Liver (tissue), 9 donors: Measurements from ENCODE around the gene SLC37A4. TPM values are rescaled to one million over a fixed set of nuclear protein-coding genes. Genes with fewer than 3 reads are reported as not detected.
A peak's percentile ranks its signal among the peaks of the same experiment; 100 is the strongest.

Experiments used
- DNase-seq: peaks from one replicate; pipeline ENCODE4 v3.0.0-alpha.2; 2017; ENCODE audit warnings: low spot score
- H3K27ac ChIP-seq, 2 donors: one replicate each; pipeline ENCODE4 v1.7.0; 2013; ENCODE audit warnings: inconsistent platforms in 2 of 2, low read length in 2 of 2, control low read depth in 1 of 2, low read depth in 1 of 2, mild to moderate bottlenecking in 1 of 2
- H3K27me3 ChIP-seq, 4 donors: one replicate each; pipeline versions ENCODE4 v1.6.1 to v1.7.0; 2013; ENCODE audit warnings: low read length in 3 of 4, inconsistent platforms in 1 of 4, mild to moderate bottlenecking in 1 of 4, moderate library complexity in 1 of 4; ENCODE audit not compliant: control insufficient read depth in 4 of 4, insufficient read depth in 4 of 4
- H3K36me3 ChIP-seq, 4 donors: one replicate each; pipeline versions ENCODE4 v1.6.1 to v1.7.0; 2013; ENCODE audit warnings: low read length in 3 of 4, mild to moderate bottlenecking in 3 of 4, low read depth in 1 of 4, moderate library complexity in 1 of 4; ENCODE audit not compliant: control insufficient read depth in 4 of 4, insufficient read depth in 3 of 4
- H3K4me1 ChIP-seq, 4 donors: one replicate each; pipeline versions ENCODE4 v1.6.1 to v1.7.0; 2013; ENCODE audit warnings: low read length in 3 of 4, mild to moderate bottlenecking in 3 of 4, moderate library complexity in 1 of 4; ENCODE audit not compliant: control insufficient read depth in 4 of 4, insufficient read depth in 4 of 4
- H3K4me3 ChIP-seq, 3 donors: one replicate each; pipeline versions ENCODE4 v1.6.1 to v1.7.0; 2013; ENCODE audit warnings: low read length in 3 of 3, control low read depth in 1 of 3, low read depth in 1 of 3, mild to moderate bottlenecking in 1 of 3
- H3K9ac ChIP-seq, 2 donors: one replicate each; pipeline ENCODE4 v1.7.0; 2013; ENCODE audit warnings: low read length in 2 of 2, mild to moderate bottlenecking in 2 of 2, moderate library complexity in 2 of 2, control low read depth in 1 of 2, low read depth in 1 of 2
- H3K9me3 ChIP-seq, 4 donors: one replicate each; pipeline versions ENCODE4 v1.6.1 to v1.7.0; 2013; ENCODE audit warnings: low read length in 3 of 4; ENCODE audit not compliant: control insufficient read depth in 4 of 4
- ATF3 ChIP-seq: IDR thresholded peaks from 2 replicates; pipeline ENCODE4 v1.6.1; 2016; ENCODE audit warnings: antibody characterized with exemption
- EGR1 ChIP-seq, 2 donors: IDR thresholded peaks; 2 replicates each; pipeline ENCODE4 v1.6.1; 2016 to 2018; ENCODE audit warnings: antibody characterized with exemption in 2 of 2, low read depth in 2 of 2
- FOXA1 ChIP-seq: IDR thresholded peaks from 2 replicates; pipeline ENCODE4 v1.6.1; 2016; ENCODE audit warnings: antibody characterized with exemption
- FOXA2 ChIP-seq: IDR thresholded peaks from 2 replicates; pipeline ENCODE4 v1.6.1; 2016; ENCODE audit warnings: antibody characterized with exemption
- GABPA ChIP-seq, 2 donors: IDR thresholded peaks in 1 of 2; conservative IDR thresholded peaks in 1 of 2; 2 replicates each; pipeline ENCODE4 v1.6.1; 2016; ENCODE audit warnings: antibody characterized with exemption in 2 of 2, mild to moderate bottlenecking in 1 of 2, moderate library complexity in 1 of 2
- HNF4A ChIP-seq, 2 donors: conservative IDR thresholded peaks; 2 replicates each; pipeline ENCODE4 v1.6.1; 2016; ENCODE audit warnings: antibody characterized with exemption in 2 of 2, mild to moderate bottlenecking in 2 of 2
- HNF4G ChIP-seq: IDR thresholded peaks from 2 replicates; pipeline ENCODE4 v1.6.1; 2016; ENCODE audit warnings: antibody characterized with exemption
- JUND ChIP-seq, 2 donors: IDR thresholded peaks; 2 replicates each; pipeline ENCODE4 v1.6.1; 2016; ENCODE audit warnings: antibody characterized with exemption in 2 of 2
- MAX ChIP-seq: IDR thresholded peaks from 2 replicates; pipeline ENCODE4 v1.6.1; 2016; ENCODE audit warnings: antibody characterized with exemption
- NR2F2 ChIP-seq: IDR thresholded peaks from 2 replicates; pipeline ENCODE4 v1.6.1; 2016; ENCODE audit warnings: antibody characterized with exemption
- RAD21 ChIP-seq, 2 donors: IDR thresholded peaks; 2 replicates each; pipeline ENCODE4 v1.6.1; 2016; ENCODE audit warnings: antibody characterized with exemption in 2 of 2, mild to moderate bottlenecking in 2 of 2
- REST ChIP-seq: IDR thresholded peaks from 2 replicates; pipeline ENCODE4 v1.6.1; 2016; ENCODE audit warnings: antibody characterized with exemption, mild to moderate bottlenecking
- RXRA ChIP-seq, 2 donors: IDR thresholded peaks; 2 replicates each; pipeline ENCODE4 v1.6.1; 2017 to 2018; ENCODE audit warnings: antibody characterized with exemption in 2 of 2, mild to moderate bottlenecking in 1 of 2
- SP1 ChIP-seq: IDR thresholded peaks from 2 replicates; pipeline ENCODE4 v1.6.1; 2018; ENCODE audit warnings: antibody characterized with exemption, mild to moderate bottlenecking
- TAF1 ChIP-seq: conservative IDR thresholded peaks from 2 replicates; pipeline ENCODE4 v1.6.1; 2016; ENCODE audit warnings: antibody characterized with exemption, mild to moderate bottlenecking
- YY1 ChIP-seq: IDR thresholded peaks from 2 replicates; pipeline ENCODE4 v1.6.1; 2016; ENCODE audit warnings: antibody characterized with exemption, mild to moderate bottlenecking
- ZBTB33 ChIP-seq: IDR thresholded peaks from 2 replicates; pipeline ENCODE4 v1.6.1; 2016; ENCODE audit warnings: antibody characterized with exemption
- WGBS: extraction: QIAGEN DNeasy Blood & Tissue Kit; methylation state at CpG from one replicate; pipeline ENCODE4 v1.1.7; 2013; 5-methylcytosine and 5-hydroxymethylcytosine counted together
- polyA plus RNA-seq, 2 donors: library from polyadenylated mRNA; stranded (reverse) in 1 of 2; unstranded in 1 of 2; fragments of 200-250 nt in 1 of 2; fragments of >200 nt in 1 of 2; fragmentation: Nextera tagmentation in 1 of 2; extraction: Ambion mirVana in 1 of 2; gene quantifications; one replicate each; pipeline versions ENCODE4 v1.2.1 to v1.2.3, GENCODE V29; 2013 to 2015
- total RNA-seq, 2 donors: library from RNA; depleted of rRNA; stranded (reverse); fragments of >200 nt; gene quantifications; one replicate each; pipeline ENCODE4 v1.2.3, GENCODE V29; 2014
- donor health status: healthy.
- donor health status: healthy.
- donor health status: healthy.
- donor health status: healthy.
- donor health status: healthy.

The SLC37A4 gene
- total and polyA plus RNA-seq, 4 donors, result 62.7 to 184 (median 96.3) TPM

- Histone ChIP-seq H3K4me1 (peaks cover 5 to 19% (median 14%) of the 10 kb centered on the region in 4 donors), H3K27ac (no peak overlapping the region), H3K9ac (no peak overlapping the region), H3K36me3 (peaks cover 7 to 41% (median 31%) of the 10 kb centered on the region in 4 donors), H3K9me3 (no peaks in the 10 kb centered on the region), H3K27me3 (no peaks in the 10 kb centered on the region), H3K4me3 (no peak overlapping the region)
- DNase-seq, result no peak
- no peak for TF ChIP-seq FOXA1
- TF ChIP-seq FOXA2, result no peak
- WGBS, result 97% methylated on average over 17 of the region's 17 CpGs
Measured at GRCh38 chr11:119014209-119014924, 16.3 kb downstream of the SLC37A4 start.

- Histone ChIP-seq H3K36me3 (peaks cover 7 to 45% (median 31%) of the 10 kb centered on the region in 4 donors), H3K4me3 (no peak overlapping the region), H3K27me3 (no peaks in the 10 kb centered on the region), H3K9ac (no peak overlapping the region), H3K9me3 (no peaks in the 10 kb centered on the region), H3K27ac (no peak overlapping the region), H3K4me1 (peaks cover 5 to 19% (median 14%) of the 10 kb centered on the region in 4 donors)
- no peak for DNase-seq
- no peak for TF ChIP-seq EGR1 (IDR thresholded peaks at IDR 0.05; ENCODE audit: low read depth in 2 of 2)
- TF ChIP-seq ZBTB33, result no peak
- TF ChIP-seq TAF1, result no peak
- TF ChIP-seq SP1, result no peak
- no peak for TF ChIP-seq YY1
- TF ChIP-seq FOXA1, result no peak
- no peak for TF ChIP-seq RXRA (IDR thresholded peaks at IDR 0.05)
- no peak for TF ChIP-seq FOXA2
- no peak for TF ChIP-seq JUND (IDR thresholded peaks at IDR 0.05)
- 94% methylated on average over 3 of the region's 3 CpGs for WGBS
Measured at GRCh38 chr11:119012629-119013170, 18.0 kb downstream of the SLC37A4 start.

GRCh38 chr11:119011476-119012053, 19.1 kb downstream of the SLC37A4 start:
- H3K27ac ChIP-seq, result no peak overlapping the region
- H3K9ac ChIP-seq, result no peak overlapping the region
- 63% methylated on average over 6 of the region's 6 CpGs for WGBS
- no peaks in the 10 kb centered on the region for H3K9me3 ChIP-seq
- H3K4me3 ChIP-seq, result no peak overlapping the region
- DNase-seq, result no peak
- H3K27me3 ChIP-seq, result no peaks in the 10 kb centered on the region
- peaks cover 7 to 48% (median 35%) of the 10 kb centered on the region in 4 donors for H3K36me3 ChIP-seq
- H3K4me1 ChIP-seq, result peaks cover 2 to 12% (median 7%) of the 10 kb centered on the region in 4 donors
- TF ChIP-seq HNF4A (conservative IDR thresholded peaks at IDR 0.05) (peak in 1 of 2 donors; percentile 17), TAF1 (no peak), FOXA1 (no peak), ZBTB33 (no peak), NR2F2 (no peak), FOXA2 (no peak), REST (no peak), SP1 (no peak), HNF4G (no peak), JUND (IDR thresholded peaks at IDR 0.05) (no peak), EGR1 (IDR thresholded peaks at IDR 0.05; ENCODE audit: low read depth in 2 of 2) (no peak), RXRA (IDR thresholded peaks at IDR 0.05) (peak in 1 of 2 donors; percentile 26), MAX (no peak), RAD21 (IDR thresholded peaks at IDR 0.05) (peak in 1 of 2 donors; percentile 29), ATF3 (no peak), GABPA (IDR thresholded peaks at IDR 0.05 in 1 of 2, conservative IDR thresholded peaks at IDR 0.05 in 1 of 2) (no peak)
